Activated T-helper 2 cell treated with anti-CD3 and anti-CD28 coated beads, Interferon-gamma antibody, Interleukin-2, Interleukin-4, amounts not matched to agents 10 μg/mL and 5 μg/mL and 100 μg/mL, durations not matched to agents 14 hours and 24 hours and 36 hours (primary cell): ENCODE data around the gene INSC. TPM values are rescaled to one million over a fixed set of nuclear protein-coding genes. Genes with fewer than 3 reads are reported as not detected.

Experiments used
- DNase-seq: peaks from one replicate; pipeline ENCODE4 v3.0.0; 2021; ENCODE audit warnings: low spot score
- H3K27ac Mint-ChIP-seq: one replicate; pipeline ENCODE4 v1.8.0; 2021; ENCODE audit warnings: mixed read lengths
- H3K27me3 Mint-ChIP-seq: one replicate; pipeline ENCODE4 v1.8.0; 2021; ENCODE audit warnings: low read depth, mixed read lengths
- H3K36me3 Mint-ChIP-seq: one replicate; pipeline ENCODE4 v1.8.0; 2021; ENCODE audit warnings: low read depth, mixed read lengths
- H3K4me1 Mint-ChIP-seq: one replicate; pipeline ENCODE4 v1.8.0; 2021; ENCODE audit warnings: low read depth, mixed read lengths
- H3K4me3 Mint-ChIP-seq: one replicate; pipeline ENCODE4 v1.8.0; 2021; ENCODE audit warnings: low read depth, mild to moderate bottlenecking, moderate library complexity, mixed read lengths
- H3K9me3 Mint-ChIP-seq: one replicate; pipeline ENCODE4 v1.8.0; 2021; ENCODE audit warnings: mixed read lengths
- intact Hi-C: fragments of 100-400 bp; cut with micrococcal nuclease; formaldehyde crosslinking; loops from one replicate; pipeline ENCODE4 v1.15.1; 2023
- total RNA-seq: library from RNA; stranded (reverse); gene quantifications from 2 replicates; pipeline ENCODE4 v1.2.3, GENCODE V29; 2022

INSC gene
- total RNA-seq, 1 donor from 2014 or later: 0.34 TPM

DNA sequence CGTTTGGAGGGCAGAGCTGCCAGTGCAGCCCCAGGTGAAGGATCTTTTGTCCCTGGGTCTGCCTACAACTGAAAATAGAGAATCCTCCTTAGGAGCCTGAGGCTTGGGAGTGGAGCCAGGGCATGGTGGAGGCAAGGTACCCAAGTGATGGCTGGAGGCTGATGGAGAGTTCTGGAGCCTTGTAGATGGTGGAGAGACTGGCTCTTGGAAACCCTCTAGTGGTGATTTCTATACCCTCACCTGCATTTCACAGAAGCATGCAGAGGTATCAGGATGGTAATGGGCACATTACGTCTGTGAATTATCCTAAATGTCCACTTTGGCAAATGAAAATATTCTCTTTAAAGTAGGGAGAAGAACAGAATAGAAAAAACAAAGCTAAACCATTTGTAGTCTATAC lies 44.4 kb downstream of the INSC start:
- Mint-ChIP-seq H3K36me3 (no peaks in the 10 kb centered on the region), H3K4me1 (no peaks in the 10 kb centered on the region), H3K9me3 (no peaks in the 10 kb centered on the region), H3K27me3 (peaks cover 12% of the 10 kb centered on the region), H3K27ac (no peak overlapping the region), H3K4me3 (no peak overlapping the region)
- intact Hi-C loops: loop anchor here (2.0 kb wide), 1 partner anchor 58 kb away; no protein-coding TSS in a partner anchor
- DNase-seq: no peak

DNA sequence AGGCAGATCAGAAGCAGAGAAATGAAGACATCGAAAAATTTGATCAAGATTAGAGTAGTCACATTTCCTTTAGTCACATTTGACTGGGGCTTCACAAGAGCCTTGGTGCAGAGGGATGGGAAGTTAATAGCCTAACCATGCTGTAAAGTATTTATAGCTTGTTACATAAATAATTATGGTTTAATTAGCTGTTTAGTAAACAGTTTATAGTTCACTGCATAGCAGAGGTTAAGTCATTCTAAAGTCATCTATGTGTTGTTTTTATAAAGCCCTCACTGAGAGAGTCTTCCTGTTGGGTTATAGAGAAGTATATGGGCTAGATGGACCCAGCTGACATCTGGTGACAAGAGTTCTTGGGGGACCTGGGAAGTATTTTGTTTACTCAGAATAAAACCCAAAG lies 47.1 kb downstream of the INSC start:
- Mint-ChIP-seq H3K27me3 (peaks cover 12% of the 10 kb centered on the region), H3K36me3 (no peaks in the 10 kb centered on the region), H3K9me3 (no peaks in the 10 kb centered on the region), H3K4me1 (no peaks in the 10 kb centered on the region), H3K27ac (no peak overlapping the region), H3K4me3 (no peak overlapping the region)
- no peak for DNase-seq
- intact Hi-C loops: no loop called here

DNA sequence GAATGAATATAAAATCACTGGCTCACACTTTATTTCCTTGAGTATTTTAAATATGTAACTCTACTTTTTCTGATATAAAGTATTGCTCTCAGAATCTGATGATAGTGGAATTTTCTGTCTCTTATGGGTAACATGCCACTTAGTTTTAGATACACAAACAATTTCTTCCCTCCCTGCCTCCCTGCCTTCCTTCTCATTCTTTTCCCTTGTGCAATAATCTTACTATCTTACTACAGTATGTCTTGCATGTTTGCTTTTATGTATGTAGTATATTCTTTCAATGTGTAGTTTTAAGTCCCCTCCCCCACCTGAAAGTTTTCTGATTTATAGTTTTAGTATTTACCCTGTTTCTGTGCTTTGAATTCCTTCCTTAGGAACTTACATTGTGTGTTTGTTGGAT lies 48.4 kb downstream of the INSC start:
- H3K4me3 Mint-ChIP-seq: no peak overlapping the region
- peaks cover 10% of the 10 kb centered on the region for H3K27me3 Mint-ChIP-seq
- no peaks in the 10 kb centered on the region for H3K9me3 Mint-ChIP-seq
- H3K36me3 Mint-ChIP-seq: no peaks in the 10 kb centered on the region
- no peaks in the 10 kb centered on the region for H3K4me1 Mint-ChIP-seq
- intact Hi-C loops: no loop called here
- no peak overlapping the region for H3K27ac Mint-ChIP-seq
- DNase-seq: no peak

DNA sequence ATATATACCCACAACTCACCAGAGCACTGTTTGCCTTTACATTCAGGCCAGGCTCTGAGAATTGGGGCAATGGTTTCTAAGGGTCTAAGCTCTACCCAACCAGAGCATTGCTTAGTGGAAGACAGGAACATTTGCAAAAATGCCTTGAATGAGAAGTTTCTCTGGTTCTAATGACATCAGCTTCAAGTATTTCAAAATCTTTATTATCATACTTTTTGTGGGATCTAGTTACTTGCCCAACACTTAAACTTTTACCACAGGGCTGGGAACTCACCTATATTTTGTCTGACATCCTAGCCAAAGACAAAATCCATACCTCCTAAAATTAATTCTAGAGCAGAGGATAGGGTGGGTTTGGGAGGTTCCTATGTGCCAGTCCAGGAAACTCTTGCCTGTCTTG lies 51.5 kb downstream of the INSC start:
- H3K4me1 Mint-ChIP-seq: no peaks in the 10 kb centered on the region
- H3K27ac Mint-ChIP-seq: no peak overlapping the region
- H3K9me3 Mint-ChIP-seq: no peaks in the 10 kb centered on the region
- peaks cover 9% of the 10 kb centered on the region for H3K27me3 Mint-ChIP-seq
- no peak for DNase-seq
- no peak overlapping the region for H3K4me3 Mint-ChIP-seq
- intact Hi-C loops: no loop called here
- no peaks in the 10 kb centered on the region for H3K36me3 Mint-ChIP-seq

DNA sequence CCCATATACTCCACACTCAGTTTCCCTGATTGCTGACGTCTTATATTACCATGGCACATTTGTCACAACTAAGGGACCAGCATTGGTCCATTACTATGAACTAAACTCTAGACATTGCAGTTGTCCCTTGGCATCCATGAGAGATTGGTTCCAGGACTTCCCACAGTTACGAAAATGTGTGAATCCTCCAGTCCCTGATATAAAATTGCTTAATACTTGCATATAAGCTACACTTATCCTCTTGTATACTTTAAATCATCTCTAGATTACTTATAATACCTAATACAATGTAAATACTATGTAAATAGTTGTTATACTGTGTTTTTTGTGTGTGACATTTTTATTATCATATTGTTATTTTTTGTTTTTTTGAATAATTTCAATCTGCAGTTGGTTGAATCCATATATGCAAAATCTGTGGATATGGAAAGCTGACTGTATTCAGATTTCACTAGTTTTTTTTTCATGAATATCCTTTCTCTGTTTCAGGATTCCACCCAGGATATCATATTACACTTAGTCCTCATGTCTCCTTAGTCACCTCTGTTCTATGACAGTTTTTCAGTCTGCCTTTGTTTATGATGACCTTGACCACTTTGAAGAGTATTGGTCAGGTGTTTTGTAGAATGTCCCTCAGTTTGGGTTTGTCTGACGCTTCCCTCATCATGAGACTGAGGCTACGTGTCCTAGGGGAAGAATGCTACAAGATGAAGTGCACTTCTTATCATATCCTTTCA lies 55.3 kb downstream of the INSC start:
- DNase-seq: no peak
- H3K36me3 Mint-ChIP-seq: no peaks in the 10 kb centered on the region
- intact Hi-C loops: no loop called here
- H3K27me3 Mint-ChIP-seq: peaks cover 14% of the 10 kb centered on the region
- H3K4me1 Mint-ChIP-seq: no peaks in the 10 kb centered on the region
- no peak overlapping the region for H3K27ac Mint-ChIP-seq
- no peak overlapping the region for H3K4me3 Mint-ChIP-seq
- H3K9me3 Mint-ChIP-seq: no peaks in the 10 kb centered on the region

DNA sequence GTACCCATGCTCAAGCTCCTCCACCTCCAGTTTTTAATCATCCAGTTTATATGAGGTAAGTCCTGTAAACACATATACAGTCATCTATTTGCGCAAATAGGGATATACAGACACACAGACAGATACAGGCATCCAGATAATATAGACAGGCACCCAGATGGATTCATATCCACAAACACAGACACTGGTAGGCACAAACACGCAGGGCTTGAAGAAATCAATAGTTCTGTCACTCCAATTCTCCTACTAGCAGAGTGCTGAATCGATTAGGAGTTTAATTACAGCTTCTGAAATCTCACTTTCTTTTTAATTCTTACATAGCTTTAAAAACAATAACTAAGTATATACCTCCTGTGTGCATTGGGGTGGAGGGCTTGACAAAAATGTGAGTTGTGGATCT lies 56.0 kb downstream of the INSC start:
- intact Hi-C loops: no loop called here
- H3K9me3 Mint-ChIP-seq: no peaks in the 10 kb centered on the region
- no peaks in the 10 kb centered on the region for H3K36me3 Mint-ChIP-seq

DNA sequence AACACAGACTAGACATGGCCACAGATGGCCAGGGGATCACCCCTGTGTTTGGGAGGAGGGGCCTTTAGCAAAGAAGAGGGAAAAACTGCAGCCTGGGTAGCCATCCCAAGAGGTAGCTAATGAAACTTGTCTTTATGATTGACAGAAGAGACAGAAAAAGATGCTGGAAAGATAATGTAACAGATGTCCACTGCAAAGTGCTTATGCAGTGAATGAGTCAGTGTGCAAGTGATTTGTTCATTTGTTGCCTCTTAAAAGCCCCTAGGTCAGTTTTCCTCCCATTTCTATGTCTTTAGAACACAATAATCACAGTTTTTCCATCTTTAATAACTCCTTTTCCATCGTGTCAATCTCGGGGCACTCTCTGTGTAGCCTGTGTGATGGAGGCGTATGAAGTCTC lies 57.2 kb downstream of the INSC start:
- Mint-ChIP-seq H3K27ac (no peak overlapping the region), H3K27me3 (peaks cover 18% of the 10 kb centered on the region), H3K36me3 (no peaks in the 10 kb centered on the region), H3K4me3 (no peak overlapping the region), H3K4me1 (no peaks in the 10 kb centered on the region), H3K9me3 (no peaks in the 10 kb centered on the region)
- intact Hi-C loops: no loop called here
- no peak for DNase-seq

More for the DNA sequence above, 56.0 kb downstream of the INSC start:
- H3K27me3 Mint-ChIP-seq: peaks cover 18% of the 10 kb centered on the region
- H3K27ac Mint-ChIP-seq: no peak overlapping the region
- no peak overlapping the region for H3K4me3 Mint-ChIP-seq
- H3K4me1 Mint-ChIP-seq: no peaks in the 10 kb centered on the region
- DNase-seq: no peak

DNA sequence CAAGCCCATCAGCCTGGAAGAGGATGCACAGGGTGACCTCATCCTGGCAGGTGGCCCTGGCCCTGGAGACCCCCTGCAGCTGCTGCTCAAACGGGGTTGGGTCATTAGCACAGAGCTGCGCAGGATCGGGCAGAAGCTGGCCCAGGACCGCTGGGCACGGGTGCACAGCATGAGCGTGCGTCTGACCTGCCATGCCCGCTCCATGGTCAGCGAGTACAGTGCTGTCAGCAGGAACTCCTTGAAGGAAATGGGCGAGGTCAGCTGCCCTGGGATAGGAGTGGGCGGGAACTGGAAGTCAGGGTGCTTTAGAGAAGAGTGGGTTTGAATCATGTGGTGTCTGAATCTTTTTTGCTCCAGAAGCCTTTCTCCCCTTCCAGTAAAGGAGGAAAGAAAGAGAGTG lies 61.1 kb downstream of the INSC start:
- H3K9me3 Mint-ChIP-seq: no peaks in the 10 kb centered on the region
- no peaks in the 10 kb centered on the region for H3K36me3 Mint-ChIP-seq
- intact Hi-C loops: no loop called here

DNA sequence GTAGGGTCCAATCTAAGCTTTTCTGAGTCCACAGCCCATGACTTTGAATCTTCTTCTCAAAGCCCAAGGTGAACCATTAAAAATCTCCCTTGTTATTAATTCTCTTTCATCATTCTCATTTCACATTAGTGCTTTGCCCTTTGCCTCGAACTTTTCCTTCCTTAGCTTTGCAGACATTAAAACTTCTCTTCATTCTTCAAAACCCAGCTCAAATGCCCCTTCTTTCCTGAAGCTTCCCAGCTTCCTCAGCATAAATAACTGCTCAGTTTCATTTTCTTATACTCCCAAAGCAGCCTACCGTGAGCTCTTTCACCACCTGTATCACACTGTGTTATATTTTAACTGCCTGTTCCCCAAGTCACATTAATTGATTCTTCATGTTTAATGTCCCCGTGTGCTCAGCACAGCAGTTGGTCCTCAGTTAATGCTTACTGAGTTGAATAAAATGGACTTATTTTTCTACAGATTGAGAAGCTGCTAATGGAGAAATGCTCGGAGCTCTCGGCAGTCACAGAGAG lies 62.0 kb downstream of the INSC start:
- H3K27ac Mint-ChIP-seq: no peak overlapping the region
- H3K4me1 Mint-ChIP-seq: no peaks in the 10 kb centered on the region
- H3K9me3 Mint-ChIP-seq: no peaks in the 10 kb centered on the region
- intact Hi-C loops: no loop called here
- H3K36me3 Mint-ChIP-seq: no peaks in the 10 kb centered on the region
- no peak for DNase-seq
- H3K27me3 Mint-ChIP-seq: peaks cover 14% of the 10 kb centered on the region
- no peak overlapping the region for H3K4me3 Mint-ChIP-seq

More for the DNA sequence above, 61.1 kb downstream of the INSC start:
- DNase-seq: no peak
- H3K27me3 Mint-ChIP-seq: peaks cover 16% of the 10 kb centered on the region
- no peak overlapping the region for H3K27ac Mint-ChIP-seq
- no peak overlapping the region for H3K4me3 Mint-ChIP-seq
- no peaks in the 10 kb centered on the region for H3K4me1 Mint-ChIP-seq

DNA sequence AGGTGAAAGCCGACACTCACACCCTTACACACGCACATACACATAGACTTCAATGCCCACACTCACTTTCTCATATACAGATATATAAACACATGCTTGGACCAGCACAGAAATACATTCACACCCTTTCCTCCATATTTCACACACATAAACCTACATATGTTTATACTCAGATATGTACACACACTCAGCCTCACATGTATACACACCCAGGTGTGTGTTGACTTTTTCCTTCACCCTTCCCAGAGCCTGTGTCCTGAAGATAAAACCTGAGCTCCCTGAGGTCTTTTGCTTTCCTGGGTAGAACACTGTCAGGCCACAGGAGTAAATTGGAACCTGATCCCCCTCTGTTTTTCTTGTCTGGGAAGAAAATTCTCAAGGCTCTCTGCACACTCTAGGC lies 62.8 kb downstream of the INSC start:
- DNase-seq: no peak
- Mint-ChIP-seq H3K4me1 (no peaks in the 10 kb centered on the region), H3K36me3 (no peaks in the 10 kb centered on the region), H3K4me3 (no peak overlapping the region), H3K9me3 (no peaks in the 10 kb centered on the region), H3K27me3 (peaks cover 12% of the 10 kb centered on the region), H3K27ac (no peak overlapping the region)
- intact Hi-C loops: no loop called here

DNA sequence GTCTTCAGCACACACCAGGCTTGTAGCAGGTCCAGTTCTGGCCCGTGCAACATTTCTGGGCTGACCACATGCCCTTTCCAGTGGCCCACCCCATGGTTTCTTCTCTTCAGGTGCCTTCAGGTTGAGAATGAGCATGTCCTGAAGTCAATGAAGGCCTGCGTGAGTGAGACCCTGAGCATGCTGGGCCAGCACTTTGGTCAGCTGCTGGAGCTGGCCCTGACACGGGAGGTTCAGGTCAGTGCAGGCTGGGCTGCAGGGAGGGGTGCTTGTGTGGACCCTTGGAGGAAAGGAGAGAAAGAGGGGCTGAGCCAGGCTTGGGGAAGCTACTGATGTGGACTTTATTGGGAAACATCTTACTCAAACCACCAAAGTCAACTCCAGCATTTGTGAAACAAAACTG lies 63.5 kb downstream of the INSC start:
- Mint-ChIP-seq H3K4me3 (no peak overlapping the region), H3K9me3 (no peaks in the 10 kb centered on the region), H3K27ac (no peak overlapping the region), H3K4me1 (no peaks in the 10 kb centered on the region), H3K36me3 (no peaks in the 10 kb centered on the region), H3K27me3 (peaks cover 9% of the 10 kb centered on the region)
- intact Hi-C loops: no loop called here
- no peak for DNase-seq

DNA sequence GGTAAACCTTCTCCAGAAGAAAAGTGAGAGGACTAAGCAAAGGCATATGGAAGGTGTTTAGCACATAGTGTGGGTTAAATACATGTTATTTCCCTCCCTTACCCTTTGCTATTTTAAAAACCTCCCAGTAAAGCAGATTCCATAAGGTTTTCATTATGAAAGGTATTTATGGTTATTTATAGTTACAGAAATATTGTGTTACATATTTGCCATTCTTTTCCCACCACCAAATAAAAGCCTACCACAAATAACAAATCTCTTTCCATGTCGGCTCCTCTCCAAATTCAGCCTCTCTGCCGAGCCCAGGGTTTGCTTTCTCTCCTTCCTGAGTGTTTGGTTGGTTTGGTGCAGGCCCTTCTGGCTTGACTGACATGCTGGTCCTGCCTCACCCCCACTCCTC lies 64.4 kb downstream of the INSC start:
- intact Hi-C loops: no loop called here
- no peaks in the 10 kb centered on the region for H3K36me3 Mint-ChIP-seq
- H3K9me3 Mint-ChIP-seq: no peaks in the 10 kb centered on the region
- no peaks in the 10 kb centered on the region for H3K4me1 Mint-ChIP-seq
- no peak for DNase-seq
- peaks cover 6% of the 10 kb centered on the region for H3K27me3 Mint-ChIP-seq
- no peak overlapping the region for H3K27ac Mint-ChIP-seq
- H3K4me3 Mint-ChIP-seq: no peak overlapping the region

DNA sequence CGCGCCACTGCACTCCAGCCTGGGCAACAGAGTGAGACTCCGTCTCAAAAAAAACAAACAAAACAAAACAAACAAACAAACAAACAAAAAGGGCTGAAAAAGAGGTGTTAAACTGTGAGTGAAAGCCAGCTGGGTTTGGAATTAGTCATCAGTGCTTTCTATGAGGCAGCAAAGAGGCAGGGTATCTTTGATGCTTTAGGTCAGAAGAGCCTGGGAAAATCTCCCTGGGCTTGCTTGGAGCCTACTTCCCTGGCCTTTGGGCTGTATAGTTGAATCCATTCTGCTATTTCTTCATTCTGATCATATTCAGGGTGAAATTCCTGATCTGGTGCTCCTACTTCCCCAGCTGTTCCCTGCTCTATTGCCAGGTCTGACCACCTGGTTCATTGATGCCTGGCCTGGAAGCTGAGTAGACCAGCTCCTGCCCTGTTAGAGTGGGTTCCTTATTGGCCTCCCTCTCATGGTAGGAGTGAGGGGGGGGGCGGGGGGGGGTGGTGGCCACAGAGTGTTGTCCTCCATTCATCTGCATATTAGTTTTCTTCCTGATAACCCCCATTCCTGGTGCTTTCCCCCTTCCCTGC lies 65.6 kb downstream of the INSC start:
- Mint-ChIP-seq H3K4me3 (no peak overlapping the region), H3K27ac (no peak overlapping the region), H3K4me1 (no peaks in the 10 kb centered on the region), H3K36me3 (no peaks in the 10 kb centered on the region), H3K27me3 (peaks cover 4% of the 10 kb centered on the region), H3K9me3 (no peaks in the 10 kb centered on the region)
- intact Hi-C loops: no loop called here
- no peak for DNase-seq
